Measurements from ENCODE around the gene ST3GAL3.
A peak's percentile ranks its signal among the peaks of the same experiment; 100 is the strongest.

ST3GAL3 gene

DNA sequence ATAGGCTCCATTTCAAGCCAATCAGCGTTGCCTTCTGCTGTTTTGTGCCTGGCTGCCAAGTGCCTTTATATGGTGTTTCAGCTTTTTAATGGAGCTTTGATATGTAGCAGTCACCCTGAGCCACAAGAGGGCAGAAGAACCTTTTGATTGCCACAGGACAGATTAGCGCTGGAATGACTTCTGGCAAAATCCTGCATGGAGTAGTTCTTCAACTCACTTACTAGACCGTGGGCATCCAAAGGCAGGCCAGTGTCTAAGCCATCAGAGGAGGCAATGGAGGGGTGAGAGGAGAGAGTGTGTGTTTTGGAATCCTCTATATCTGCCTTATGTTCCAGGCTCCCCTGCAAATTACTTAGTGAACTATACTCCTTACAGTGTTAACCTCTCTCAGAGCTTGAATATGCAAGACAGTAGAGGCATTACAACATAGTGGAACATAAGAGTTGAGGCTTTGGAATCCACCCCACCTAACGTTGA, 56.2 kb downstream of the ST3GAL3 start:
- in situ Hi-C loops (cut with MboI; ENCODE audit: low pct_unique_long_range_greater_than_20kb, low sequenced_read_pairs, unreplicated experiment), result loop anchor here (10.0 kb wide), 1 partner anchor 171 kb away; the partner anchor contains the start of gene ARTN
- peak; percentile 63 for DNase-seq (ENCODE audit: low spot score)
- TF ChIP-seq, protein P1, sequence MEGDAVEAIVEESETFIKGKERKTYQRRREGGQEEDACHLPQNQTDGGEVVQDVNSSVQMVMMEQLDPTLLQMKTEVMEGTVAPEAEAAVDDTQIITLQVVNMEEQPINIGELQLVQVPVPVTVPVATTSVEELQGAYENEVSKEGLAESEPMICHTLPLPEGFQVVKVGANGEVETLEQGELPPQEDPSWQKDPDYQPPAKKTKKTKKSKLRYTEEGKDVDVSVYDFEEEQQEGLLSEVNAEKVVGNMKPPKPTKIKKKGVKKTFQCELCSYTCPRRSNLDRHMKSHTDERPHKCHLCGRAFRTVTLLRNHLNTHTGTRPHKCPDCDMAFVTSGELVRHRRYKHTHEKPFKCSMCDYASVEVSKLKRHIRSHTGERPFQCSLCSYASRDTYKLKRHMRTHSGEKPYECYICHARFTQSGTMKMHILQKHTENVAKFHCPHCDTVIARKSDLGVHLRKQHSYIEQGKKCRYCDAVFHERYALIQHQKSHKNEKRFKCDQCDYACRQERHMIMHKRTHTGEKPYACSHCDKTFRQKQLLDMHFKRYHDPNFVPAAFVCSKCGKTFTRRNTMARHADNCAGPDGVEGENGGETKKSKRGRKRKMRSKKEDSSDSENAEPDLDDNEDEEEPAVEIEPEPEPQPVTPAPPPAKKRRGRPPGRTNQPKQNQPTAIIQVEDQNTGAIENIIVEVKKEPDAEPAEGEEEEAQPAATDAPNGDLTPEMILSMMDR (IDR thresholded peaks at IDR 0.05; ENCODE audit: extremely low read depth, insufficient read depth, missing control alignments), result peak; percentile 84

DNA sequence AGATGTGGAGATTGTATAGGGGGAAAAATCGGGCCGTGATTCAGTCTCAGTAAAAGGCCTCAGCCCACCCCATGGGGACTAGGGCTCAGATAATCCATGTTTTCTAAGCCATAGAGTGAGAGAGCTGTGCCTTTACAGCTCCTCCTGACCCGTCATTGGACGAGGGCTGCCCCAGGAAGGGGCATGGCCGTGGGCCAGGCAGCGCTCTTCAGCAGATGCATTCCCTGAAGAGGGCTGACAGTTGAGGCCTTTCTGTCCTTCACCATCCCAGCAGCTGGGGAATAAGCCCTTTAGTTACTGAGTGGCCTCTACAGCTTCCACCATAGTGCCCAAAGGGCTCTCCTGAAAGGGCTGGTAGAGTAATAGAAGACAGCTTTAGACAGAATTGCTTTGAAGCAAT, 57.2 kb downstream of the ST3GAL3 start:
- in situ Hi-C loops (cut with MboI; ENCODE audit: low pct_unique_long_range_greater_than_20kb, low sequenced_read_pairs, unreplicated experiment), result loop anchor here (10.0 kb wide), 1 partner anchor 170 kb away; the partner anchor contains the start of gene ARTN
- DNase-seq (ENCODE audit: low spot score), result no peak
- TF ChIP-seq, protein P1 (IDR thresholded peaks at IDR 0.05; ENCODE audit: extremely low read depth, insufficient read depth, missing control alignments), result no peak

DNA sequence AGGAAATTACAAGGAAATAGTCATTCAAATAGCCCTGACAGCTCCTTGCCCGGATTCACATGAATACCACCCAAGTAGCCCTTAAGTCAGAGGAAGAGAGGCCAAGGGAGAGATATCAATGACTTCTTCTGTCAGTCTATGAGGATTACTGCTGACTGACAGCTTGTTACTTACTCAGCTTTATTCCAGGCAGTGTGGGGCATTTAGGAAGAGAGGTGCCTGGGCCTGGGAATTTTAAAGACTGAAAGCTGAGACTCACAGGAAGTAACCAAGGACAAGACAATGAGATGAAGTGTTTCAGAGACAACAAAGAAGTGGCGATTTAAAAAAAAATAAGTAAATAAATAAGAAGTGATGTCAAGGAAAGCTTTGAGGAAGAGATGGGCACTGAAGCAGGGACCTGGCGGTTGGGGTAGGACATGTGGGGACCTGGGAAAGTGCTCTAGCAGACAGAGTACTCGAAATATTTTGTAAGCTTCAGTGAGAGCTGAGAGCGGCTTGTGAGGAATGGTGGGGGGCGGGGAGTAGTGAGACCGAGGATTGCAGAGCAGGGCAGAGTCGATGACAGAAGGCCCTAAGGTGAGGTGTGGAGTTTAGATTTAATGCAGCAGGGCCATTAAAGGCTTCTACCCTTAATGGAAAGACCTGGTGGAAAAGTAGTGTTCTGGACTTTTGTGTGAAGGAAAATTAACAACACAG, 58.9 kb downstream of the ST3GAL3 start:
- in situ Hi-C loops (cut with MboI; ENCODE audit: low pct_unique_long_range_greater_than_20kb, low sequenced_read_pairs, unreplicated experiment), result loop anchor here (10.0 kb wide), 1 partner anchor 169 kb away; the partner anchor contains the start of gene ARTN
- no peak for DNase-seq (ENCODE audit: low spot score)
- TF ChIP-seq, protein P1 (IDR thresholded peaks at IDR 0.05; ENCODE audit: extremely low read depth, insufficient read depth, missing control alignments), result no peak

DNA sequence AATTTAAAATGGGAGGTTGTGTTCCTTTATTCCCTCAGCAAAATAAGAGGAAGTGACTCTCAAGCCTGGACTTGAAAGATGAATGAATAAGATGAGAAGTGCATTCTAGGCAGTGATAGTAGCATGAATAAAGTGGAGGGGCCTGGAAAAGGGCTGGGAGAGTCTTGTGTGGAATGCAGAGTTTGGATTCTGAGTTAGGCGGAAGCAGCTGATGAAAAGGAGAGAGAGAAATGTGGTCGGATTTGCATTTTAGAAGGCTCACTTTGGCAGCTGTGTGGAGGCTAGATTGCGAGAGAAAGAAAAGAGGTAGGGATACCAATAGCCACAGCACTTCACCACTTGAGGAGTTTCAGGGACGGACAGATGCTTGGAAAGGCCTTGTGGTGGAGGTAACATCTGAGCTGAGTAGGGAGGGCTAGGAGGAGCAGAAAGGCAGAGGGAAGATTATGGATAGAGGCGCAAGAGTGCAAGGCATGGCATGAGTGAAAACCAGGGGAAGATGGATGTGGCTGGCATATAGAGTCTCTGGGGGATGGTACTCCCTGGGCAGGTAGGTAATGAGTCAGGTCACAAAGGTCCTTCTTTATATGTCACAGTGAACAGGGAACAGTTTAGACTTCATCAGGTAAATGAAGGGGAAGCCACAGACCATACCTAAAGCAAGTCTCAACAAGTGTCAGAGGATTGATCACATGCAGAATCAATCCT, 59.6 kb downstream of the ST3GAL3 start:
- DNase-seq (ENCODE audit: low spot score), result peak; percentile 29
- TF ChIP-seq, protein P1 (IDR thresholded peaks at IDR 0.05; ENCODE audit: extremely low read depth, insufficient read depth, missing control alignments), result no peak
- in situ Hi-C loops (cut with MboI; ENCODE audit: low pct_unique_long_range_greater_than_20kb, low sequenced_read_pairs, unreplicated experiment), result loop anchor here (10.0 kb wide), 1 partner anchor 168 kb away; the partner anchor contains the start of gene ARTN

DNA sequence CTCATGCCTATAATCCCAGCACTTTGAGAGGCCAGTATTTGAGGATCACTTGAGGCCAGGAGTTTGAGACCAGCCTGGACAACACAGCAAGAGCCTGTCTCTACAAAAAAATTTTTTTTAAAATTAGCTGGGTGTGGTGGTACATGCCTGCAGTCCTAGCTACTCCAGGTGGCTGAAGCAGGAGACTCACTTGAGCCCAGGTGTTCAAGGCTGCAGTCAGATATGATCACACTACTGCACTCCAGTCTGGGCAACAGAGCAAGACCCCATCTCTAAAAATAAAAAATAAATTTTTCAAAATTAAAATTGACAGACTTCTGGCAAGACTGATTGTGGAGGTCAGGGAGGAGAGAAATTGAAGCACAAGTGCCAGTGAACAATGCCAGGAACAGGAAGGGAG, 60.8 kb downstream of the ST3GAL3 start:
- in situ Hi-C loops (cut with MboI; ENCODE audit: low pct_unique_long_range_greater_than_20kb, low sequenced_read_pairs, unreplicated experiment), result loop anchor here (10.0 kb wide), 1 partner anchor 167 kb away; the partner anchor contains the start of gene ARTN
- TF ChIP-seq, protein P1 (IDR thresholded peaks at IDR 0.05; ENCODE audit: extremely low read depth, insufficient read depth, missing control alignments), result no peak
- DNase-seq (ENCODE audit: low spot score), result no peak

DNA sequence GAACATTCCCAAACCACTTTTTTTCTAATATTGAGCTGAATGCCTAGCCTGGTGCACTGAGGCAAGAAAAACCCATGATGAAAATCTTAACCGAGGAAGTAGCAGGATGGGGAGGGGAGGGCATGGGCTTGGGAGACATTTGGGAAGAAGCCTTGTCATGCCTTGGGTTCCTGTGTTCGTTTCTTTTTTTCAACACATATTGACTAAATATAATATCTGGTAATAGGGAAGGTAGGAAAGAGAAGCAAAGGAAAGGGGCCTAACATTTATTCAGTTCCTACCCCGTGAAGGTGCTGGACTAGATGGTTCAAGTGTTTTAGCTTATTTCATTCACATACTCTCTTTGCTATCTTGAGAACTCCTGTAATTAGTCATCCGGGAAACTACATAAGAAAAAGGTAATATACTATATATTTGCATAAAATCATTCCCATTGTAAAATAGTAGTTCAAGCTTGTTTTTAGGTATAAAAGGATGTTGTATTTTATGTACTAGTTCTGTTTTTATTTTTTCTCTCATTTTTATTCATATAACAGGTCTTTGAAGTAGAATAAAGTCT, 62.1 kb downstream of the ST3GAL3 start:
- TF ChIP-seq, protein P1 (IDR thresholded peaks at IDR 0.05; ENCODE audit: extremely low read depth, insufficient read depth, missing control alignments), result no peak
- peak; percentile 45 for DNase-seq (ENCODE audit: low spot score)
- in situ Hi-C loops (cut with MboI; ENCODE audit: low pct_unique_long_range_greater_than_20kb, low sequenced_read_pairs, unreplicated experiment), result loop anchor here (10.0 kb wide), 1 partner anchor 165 kb away; the partner anchor contains the start of gene ARTN
